Activated effector memory CD4-positive, alpha-beta T cell treated with Interleukin-2 at 50 U/mL for 16 hours (primary cell): ENCODE results near the gene THSD4.

ENCODE experiments used
- DNase-seq: peaks from one replicate; pipeline ENCODE4 v3.0.0-alpha.2; 2020

THSD4 gene

GRCh38 chr15:71747128-71748083, 632.1 kb downstream of the THSD4 start:
- no peak for DNase-seq

GRCh38 chr15:71748293-71748718, 633.0 kb downstream of the THSD4 start:
- DNase-seq = no peak

- no peak for DNase-seq
Measured at GRCh38 chr15:71749500-71749899, 634.2 kb downstream of the THSD4 start.

- no peak for DNase-seq
Measured at GRCh38 chr15:71752128-71752527, 636.9 kb downstream of the THSD4 start.

- no peak for DNase-seq
Measured at GRCh38 chr15:71752604-71753289, 637.5 kb downstream of the THSD4 start.

GRCh38 chr15:71753346-71753745, 638.1 kb downstream of the THSD4 start:
- DNase-seq = no peak

- DNase-seq = no peak
Measured at GRCh38 chr15:71754660-71755059, 639.4 kb downstream of the THSD4 start.

- no peak for DNase-seq
Measured at GRCh38 chr15:71755092-71755970, 640.1 kb downstream of the THSD4 start.

- no peak for DNase-seq
Measured at GRCh38 chr15:71756599-71757352, 641.5 kb downstream of the THSD4 start.

GRCh38 chr15:71757741-71758530, 642.7 kb downstream of the THSD4 start:
- DNase-seq = no peak

- DNase-seq = no peak
Measured at GRCh38 chr15:71758711-71759110, 643.4 kb downstream of the THSD4 start.

GRCh38 chr15:71760852-71761251, 645.6 kb downstream of the THSD4 start:
- no peak for DNase-seq

GRCh38 chr15:71761649-71762048, 646.4 kb downstream of the THSD4 start:
- no peak for DNase-seq

- no peak for DNase-seq
Measured at GRCh38 chr15:71768184-71768583, 652.9 kb downstream of the THSD4 start.

GRCh38 chr15:71773206-71773859, 658.1 kb downstream of the THSD4 start:
- DNase-seq = no peak

- DNase-seq = no peak
Measured at GRCh38 chr15:71775856-71776255, 660.6 kb downstream of the THSD4 start.

- no peak for DNase-seq
Measured at GRCh38 chr15:71776304-71776703, 661.0 kb downstream of the THSD4 start.

GRCh38 chr15:71777216-71777943, 662.1 kb downstream of the THSD4 start:
- no peak for DNase-seq

GRCh38 chr15:71779073-71779797, 664.0 kb downstream of the THSD4 start:
- no peak for DNase-seq
